HG02852 (cell line): ENCODE data around the gene GLCCI1.
"Not testable (repeated sequence)": the region's sequence is repeated elsewhere in the genome, so short reads cannot be mapped to it uniquely, and the experiment has no call there.

ENCODE experiments used
- ATAC-seq: cut with Tn5 transposase; IDR thresholded peaks from one replicate; pipeline ENCODE4 v1.9.1; 2021; ENCODE audit warnings: mild to moderate bottlenecking, moderate library complexity; ENCODE audit not compliant: unreplicated experiment

GLCCI1 gene

GRCh38 chr7:8042796-8043535, 74.4 kb downstream of the GLCCI1 start:
- no peak for ATAC-seq

- ATAC-seq: no peak
Observed at GRCh38 chr7:8044761-8045430, 76.3 kb downstream of the GLCCI1 start.

- ATAC-seq: peak; percentile 57
Observed at GRCh38 chr7:8048067-8048466, 79.5 kb downstream of the GLCCI1 start.

- no peak for ATAC-seq
Observed at GRCh38 chr7:8051373-8051772, 82.8 kb downstream of the GLCCI1 start.

GRCh38 chr7:8051998-8052397, 83.4 kb downstream of the GLCCI1 start:
- ATAC-seq: no peak

- ATAC-seq: no peak
Observed at GRCh38 chr7:8052824-8053223, 84.2 kb downstream of the GLCCI1 start.

- ATAC-seq: no peak
Observed at GRCh38 chr7:8056439-8056838, 87.8 kb downstream of the GLCCI1 start.

- ATAC-seq: no peak
Observed at GRCh38 chr7:8057566-8057965, 89.0 kb downstream of the GLCCI1 start.

GRCh38 chr7:8058322-8058721, 89.7 kb downstream of the GLCCI1 start:
- no peak for ATAC-seq

GRCh38 chr7:8058852-8059251, 90.3 kb downstream of the GLCCI1 start:
- no peak for ATAC-seq

- ATAC-seq: no peak
Observed at GRCh38 chr7:8060241-8060640, 91.6 kb downstream of the GLCCI1 start.

GRCh38 chr7:8063300-8063699, 94.7 kb downstream of the GLCCI1 start:
- ATAC-seq: not testable (repeated sequence)

- no peak for ATAC-seq
Observed at GRCh38 chr7:8063706-8064297, 95.2 kb downstream of the GLCCI1 start.

GRCh38 chr7:8064828-8065227, 96.2 kb downstream of the GLCCI1 start:
- no peak for ATAC-seq

GRCh38 chr7:8065356-8065813, 96.8 kb downstream of the GLCCI1 start:
- no peak for ATAC-seq

- no peak for ATAC-seq
Observed at GRCh38 chr7:8068892-8069686, 100.5 kb downstream of the GLCCI1 start.

GRCh38 chr7:8070451-8071180, 102.0 kb downstream of the GLCCI1 start:
- no peak for ATAC-seq

GRCh38 chr7:8078418-8078817, 109.8 kb downstream of the GLCCI1 start:
- ATAC-seq: no peak

- ATAC-seq: no peak
Observed at GRCh38 chr7:8082762-8083161, 114.2 kb downstream of the GLCCI1 start.

- no peak for ATAC-seq
Observed at GRCh38 chr7:8084836-8085235, 116.2 kb downstream of the GLCCI1 start.

GRCh38 chr7:8085420-8085819, 116.8 kb downstream of the GLCCI1 start:
- no peak for ATAC-seq
